ENCODE measurements around the gene GRK6. TPM values are rescaled to one million over a fixed set of nuclear protein-coding genes. Genes with fewer than 3 reads are reported as not detected.
A peak's percentile ranks its signal among the peaks of the same experiment; 100 is the strongest.
"Not testable (repeated sequence)": the region's sequence is repeated elsewhere in the genome, so short reads cannot be mapped to it uniquely, and the experiment has no call there.

GRK6 gene
- polyA plus RNA-seq, 1 experiment: 37.7 TPM

DNA sequence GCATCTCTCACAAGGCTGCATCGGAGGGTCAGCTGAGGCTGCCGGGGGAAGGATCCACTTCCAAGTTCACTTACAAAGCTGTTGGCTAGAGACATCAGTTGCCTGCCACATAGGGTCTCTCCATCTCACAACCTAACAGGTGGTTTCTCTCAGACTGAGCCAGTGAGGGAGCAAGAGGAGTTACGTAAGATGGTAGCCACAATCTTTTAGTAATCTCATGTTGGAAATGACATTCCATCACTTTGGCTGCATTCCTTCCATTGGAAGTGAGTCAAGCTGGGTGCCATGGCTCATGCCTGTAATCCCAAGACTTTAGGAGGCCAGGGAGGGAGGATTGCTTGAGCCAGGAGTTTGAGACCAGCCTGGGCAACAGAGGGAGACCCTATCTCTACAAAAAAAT is 7.4 kb upstream of the GRK6 start:
- Histone ChIP-seq H3K4me3 (ENCODE audit: low read depth, low read length) (no peak overlapping the region), H3K36me3 (ENCODE audit: control insufficient read depth, insufficient read depth, low read length) (no peaks in the 10 kb centered on the region), H3K27me3 (ENCODE audit: control insufficient read depth, insufficient read depth, low read length) (peaks cover 2% of the 10 kb centered on the region; the same call in 1 of the 2 replicates)
- TF ChIP-seq CTCF (IDR thresholded peaks at IDR 0.05; ENCODE audit: insufficient read depth, low read depth, low read length): no peak
- CTCF ChIA-PET: interaction anchor here (0.7 to 8.7 kb wide), 5 partner anchors 10 to 38 kb away, joined by 3 to 89 read pairs (median 3); no protein-coding TSS in a partner anchor
- POLR2A ChIA-PET: no interaction called here
- DNase-seq (ENCODE audit: low read depth): no peak

GRCh38 chr5:177420472-177420871 is 6.0 kb upstream of the GRK6 start:
- H3K4me3 ChIP-seq (ENCODE audit: low read depth, low read length); H3K27me3 ChIP-seq (ENCODE audit: control insufficient read depth, insufficient read depth, low read length); POLR2A ChIA-PET; DNase-seq (ENCODE audit: low read depth); H3K36me3 ChIP-seq (ENCODE audit: control insufficient read depth, insufficient read depth, low read length): not testable (repeated sequence)
- CTCF ChIA-PET: interaction anchor here (8.7 kb wide), 1 partner anchor 16 kb away, joined by 89 read pairs; no protein-coding TSS in a partner anchor

DNA sequence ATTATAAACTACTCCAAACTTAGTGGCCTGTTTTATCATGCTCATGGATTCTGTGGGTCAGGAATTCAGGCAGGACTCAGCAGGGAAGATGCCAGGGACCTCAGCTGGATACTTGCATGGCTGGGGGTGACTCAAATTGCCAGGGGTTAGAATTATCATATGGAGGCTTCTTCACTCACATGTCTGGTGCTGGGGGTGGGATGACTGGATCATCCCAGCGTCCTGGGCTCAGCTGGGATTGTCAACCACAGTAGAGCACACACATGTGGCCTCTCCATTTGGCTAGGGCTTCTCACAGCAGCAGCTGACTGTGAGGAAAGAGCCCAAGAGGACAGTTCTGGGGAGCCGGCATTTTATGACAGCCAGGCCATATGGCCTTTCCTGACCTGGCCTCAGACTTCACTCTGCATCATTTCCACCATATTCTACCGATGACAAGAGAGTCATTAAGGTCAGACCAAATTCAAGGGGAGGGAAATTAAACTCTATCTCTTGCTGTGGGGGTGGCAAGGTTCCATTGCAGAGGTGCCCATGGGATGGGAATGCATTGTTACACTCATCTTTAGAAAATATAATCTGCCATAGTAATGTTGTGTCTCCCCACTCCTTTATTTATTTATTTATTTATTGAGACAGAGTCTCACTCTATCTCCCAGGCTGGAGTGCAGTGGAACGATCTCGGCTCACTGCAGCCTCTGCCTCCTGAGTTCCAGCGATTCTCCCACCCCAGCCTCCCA is 5.2 kb upstream of the GRK6 start:
- POLR2A ChIA-PET: no interaction called here
- Histone ChIP-seq H3K27me3 (ENCODE audit: control insufficient read depth, insufficient read depth, low read length) (no peaks in the 10 kb centered on the region), H3K4me3 (ENCODE audit: low read depth, low read length) (no peak overlapping the region), H3K36me3 (ENCODE audit: control insufficient read depth, insufficient read depth, low read length) (no peaks in the 10 kb centered on the region)
- CTCF ChIA-PET: interaction anchor here (0.6 to 2.3 kb wide), 3 partner anchors 17 to 103 kb away, joined by 3 to 8 read pairs (median 7); no protein-coding TSS in a partner anchor
- TF ChIP-seq CTCF (IDR thresholded peaks at IDR 0.05; ENCODE audit: insufficient read depth, low read depth, low read length): no peak
- DNase-seq (ENCODE audit: low read depth): no peak

DNA sequence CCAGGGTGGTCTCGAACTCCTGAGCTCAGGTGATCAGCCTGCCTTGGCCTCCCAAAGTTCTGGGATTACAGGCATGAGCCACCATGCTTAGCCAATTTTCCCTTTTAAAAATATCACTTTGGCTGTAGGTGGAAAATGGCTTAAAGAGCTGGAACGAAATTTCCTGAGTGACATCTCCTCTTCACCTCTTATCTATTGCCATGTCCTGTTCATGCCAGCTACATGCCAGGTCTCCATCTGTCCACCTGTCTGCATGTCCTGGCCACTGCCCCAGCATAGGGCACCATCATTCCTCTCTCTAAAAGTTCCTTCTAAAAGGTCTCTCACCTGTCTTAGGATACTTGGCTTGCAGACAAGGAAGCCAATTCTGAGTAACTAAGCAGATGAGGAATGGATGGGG is 2.8 kb upstream of the GRK6 start:
- no peak overlapping the region for H3K4me3 ChIP-seq (ENCODE audit: low read depth, low read length)
- CTCF ChIA-PET: interaction anchor here (0.9 to 6.2 kb wide), 5 partner anchors 9 to 34 kb away, joined by 3 to 48 read pairs (median 4); no protein-coding TSS in a partner anchor
- POLR2A ChIA-PET: no interaction called here
- no peaks in the 10 kb centered on the region for H3K36me3 ChIP-seq (ENCODE audit: control insufficient read depth, insufficient read depth, low read length)
- no peak for DNase-seq (ENCODE audit: low read depth)
- H3K27me3 ChIP-seq (ENCODE audit: control insufficient read depth, insufficient read depth, low read length): no peaks in the 10 kb centered on the region
- no peak for TF ChIP-seq CTCF (IDR thresholded peaks at IDR 0.05; ENCODE audit: insufficient read depth, low read depth, low read length)

DNA sequence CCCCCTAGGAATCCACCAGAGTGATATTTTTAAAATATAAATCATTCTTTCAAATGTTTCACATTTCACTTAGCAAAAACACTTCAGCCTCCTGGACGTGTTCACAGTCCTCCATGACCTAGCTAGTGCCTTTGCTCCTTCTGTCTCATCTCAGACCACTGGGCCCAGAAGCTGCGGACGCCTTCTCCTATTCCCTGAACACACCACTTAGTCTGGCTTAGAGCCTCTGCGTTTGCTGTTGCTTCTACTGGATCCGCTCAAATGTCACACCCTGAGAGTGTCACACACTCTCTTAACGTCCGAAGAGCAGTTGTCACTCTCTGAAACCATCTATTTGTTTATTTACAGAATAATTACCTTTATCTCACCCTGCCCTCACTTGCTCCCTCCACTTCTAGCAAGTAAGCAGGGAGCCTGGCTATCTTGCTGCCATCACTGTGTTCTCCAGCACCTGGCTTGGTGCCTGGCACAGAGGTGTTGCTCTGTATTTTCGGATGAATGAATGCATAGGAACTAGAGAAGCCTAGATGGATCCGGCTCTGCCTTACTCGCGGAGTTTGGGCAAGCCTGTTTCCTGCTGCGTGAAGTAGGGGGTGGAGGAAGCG is 1.2 kb upstream of the GRK6 start:
- ChIA-PET POLR2A (interaction anchor here (0.7 kb wide), 1 partner anchor 23 kb away, joined by 3 read pairs; no protein-coding TSS in a partner anchor), CTCF (interaction anchor here (0.6 to 6.2 kb wide), 2 partner anchors 22 to 36 kb away, joined by 3 to 48 read pairs; no protein-coding TSS in a partner anchor)
- H3K4me3 ChIP-seq (ENCODE audit: low read depth, low read length): peak overlapping the region; percentile 49
- 0 out of 2 replicates have a peak, but pooled peaks cover 2% of the 10 kb centered on the region for H3K36me3 ChIP-seq (ENCODE audit: control insufficient read depth, insufficient read depth, low read length)
- DNase-seq (ENCODE audit: low read depth): no peak
- H3K27me3 ChIP-seq (ENCODE audit: control insufficient read depth, insufficient read depth, low read length): no peaks in the 10 kb centered on the region
- TF ChIP-seq CTCF (IDR thresholded peaks at IDR 0.05; ENCODE audit: insufficient read depth, low read depth, low read length): no peak

Measured in BJ (cell line).